Stimulated activated naive B cell treated with anti-CD40 and anti-IgM and Interleukin-4, amounts not matched to agents 10 μg/mL and 1 μg/mL and 100 μg/mL, for 72 hours (primary cell): Measurements from ENCODE around the gene DCLK2.

Experiments
- ATAC-seq, 2 donors: fragments of 150-1000 bp; cut with Tn5 transposase; replicated peaks; 2 replicates each; pipeline ENCODE4 v1.10.0; 2021; ENCODE audit warnings: moderate library complexity in 1 of 2
- DNase-seq: peaks from one replicate; pipeline ENCODE4 v3.0.0; 2021
- H3K27ac Mint-ChIP-seq: one replicate; pipeline ENCODE4 v1.8.0; 2022; ENCODE audit warnings: mild to moderate bottlenecking, mixed read lengths
- H3K27me3 Mint-ChIP-seq, 2 donors: one replicate each; pipeline ENCODE4 v1.8.0; 2022; ENCODE audit warnings: mixed read lengths in 2 of 2
- H3K36me3 Mint-ChIP-seq, 2 donors: one replicate each; pipeline ENCODE4 v1.8.0; 2022; ENCODE audit warnings: mixed read lengths in 2 of 2, mild to moderate bottlenecking in 1 of 2
- H3K4me1 Mint-ChIP-seq, 2 donors: one replicate each; pipeline ENCODE4 v1.8.0; 2022; ENCODE audit warnings: mixed read lengths in 2 of 2, mild to moderate bottlenecking in 1 of 2
- H3K4me3 Mint-ChIP-seq, 2 donors: one replicate each; pipeline ENCODE4 v1.8.0; 2022; ENCODE audit warnings: mild to moderate bottlenecking in 2 of 2, mixed read lengths in 2 of 2, moderate library complexity in 1 of 2
- H3K9me3 Mint-ChIP-seq, 2 donors: one replicate each; pipeline ENCODE4 v1.8.0; 2022; ENCODE audit warnings: mixed read lengths in 2 of 2, mild to moderate bottlenecking in 1 of 2

The DCLK2 gene

GRCh38 chr4:150258569-150258968 is 180.3 kb downstream of the DCLK2 start:
- no peaks in the 10 kb centered on the region for H3K9me3 Mint-ChIP-seq
- H3K4me1 Mint-ChIP-seq = no peaks in the 10 kb centered on the region
- DNase-seq = no peak
- H3K36me3 Mint-ChIP-seq = peaks cover 9 to 18% of the 10 kb centered on the region in 2 donors
- H3K27ac Mint-ChIP-seq = no peak overlapping the region
- no peak for ATAC-seq
- no peak overlapping the region for H3K4me3 Mint-ChIP-seq
- no peaks in the 10 kb centered on the region for H3K27me3 Mint-ChIP-seq

GRCh38 chr4:150259861-150260567 is 181.8 kb downstream of the DCLK2 start:
- Mint-ChIP-seq H3K4me3 (no peak overlapping the region), H3K4me1 (no peaks in the 10 kb centered on the region), H3K36me3 (peaks cover 15 to 28% of the 10 kb centered on the region in 2 donors), H3K27ac (no peak overlapping the region), H3K9me3 (no peaks in the 10 kb centered on the region), H3K27me3 (no peaks in the 10 kb centered on the region)
- DNase-seq = no peak
- ATAC-seq = no peak

GRCh38 chr4:150261571-150261970 is 183.3 kb downstream of the DCLK2 start:
- ATAC-seq (no peak), DNase-seq (no peak)
- Mint-ChIP-seq H3K4me1 (no peaks in the 10 kb centered on the region), H3K27me3 (no peaks in the 10 kb centered on the region), H3K9me3 (peaks cover 0 to 3% of the 10 kb centered on the region in 2 donors), H3K36me3 (peaks cover 18 to 32% of the 10 kb centered on the region in 2 donors), H3K27ac (no peak overlapping the region), H3K4me3 (no peak overlapping the region)

GRCh38 chr4:150262611-150263010 is 184.4 kb downstream of the DCLK2 start:
- DNase-seq (no peak), ATAC-seq (no peak)
- Mint-ChIP-seq H3K9me3 (peaks cover 0 to 4% of the 10 kb centered on the region in 2 donors), H3K27me3 (no peaks in the 10 kb centered on the region), H3K36me3 (peaks cover 18 to 41% of the 10 kb centered on the region in 2 donors), H3K27ac (no peak overlapping the region), H3K4me1 (no peaks in the 10 kb centered on the region), H3K4me3 (no peak overlapping the region)

- H3K9me3 Mint-ChIP-seq = peaks cover 0 to 4% of the 10 kb centered on the region in 2 donors
- ATAC-seq (no peak), DNase-seq (no peak)
- H3K4me3 Mint-ChIP-seq = no peak overlapping the region
- H3K27me3 Mint-ChIP-seq = no peaks in the 10 kb centered on the region
- H3K4me1 Mint-ChIP-seq = peaks cover 0 to 2% of the 10 kb centered on the region in 2 donors
- no peak overlapping the region for H3K27ac Mint-ChIP-seq
- H3K36me3 Mint-ChIP-seq = peaks cover 26 to 57% of the 10 kb centered on the region in 2 donors
Measured at GRCh38 chr4:150264595-150265161, 186.4 kb downstream of the DCLK2 start.

- Mint-ChIP-seq H3K27me3 (no peaks in the 10 kb centered on the region), H3K36me3 (peaks cover 31 to 59% of the 10 kb centered on the region in 2 donors), H3K4me3 (no peak overlapping the region), H3K9me3 (peaks cover 0 to 4% of the 10 kb centered on the region in 2 donors), H3K4me1 (peaks cover 0 to 2% of the 10 kb centered on the region in 2 donors), H3K27ac (no peak overlapping the region)
- no peak for ATAC-seq
- DNase-seq = no peak
Measured at GRCh38 chr4:150265806-150266205, 187.6 kb downstream of the DCLK2 start.

GRCh38 chr4:150268444-150268843 is 190.2 kb downstream of the DCLK2 start:
- DNase-seq (no peak), ATAC-seq (no peak)
- H3K27ac Mint-ChIP-seq = no peak overlapping the region
- H3K9me3 Mint-ChIP-seq = peaks cover 0 to 4% of the 10 kb centered on the region in 2 donors
- H3K4me1 Mint-ChIP-seq = peaks cover 0 to 2% of the 10 kb centered on the region in 2 donors
- peaks cover 40 to 72% of the 10 kb centered on the region in 2 donors for H3K36me3 Mint-ChIP-seq
- no peak overlapping the region for H3K4me3 Mint-ChIP-seq
- H3K27me3 Mint-ChIP-seq = no peaks in the 10 kb centered on the region

GRCh38 chr4:150278206-150278605 is 200.0 kb downstream of the DCLK2 start:
- Mint-ChIP-seq H3K9me3 (peaks cover 7 to 12% of the 10 kb centered on the region in 2 donors), H3K36me3 (peaks cover 81 to 98% of the 10 kb centered on the region in 2 donors), H3K4me3 (no peak overlapping the region), H3K27ac (no peak overlapping the region), H3K27me3 (no peaks in the 10 kb centered on the region), H3K4me1 (peaks cover 0 to 4% of the 10 kb centered on the region in 2 donors)
- DNase-seq (no peak), ATAC-seq (no peak)

- Mint-ChIP-seq H3K4me3 (no peak overlapping the region), H3K4me1 (peaks cover 0 to 4% of the 10 kb centered on the region in 2 donors), H3K9me3 (peaks cover 6 to 7% of the 10 kb centered on the region in 2 donors), H3K27me3 (no peaks in the 10 kb centered on the region), H3K36me3 (peaks cover 62 to 88% of the 10 kb centered on the region in 2 donors), H3K27ac (no peak overlapping the region)
- DNase-seq = no peak
- ATAC-seq = no peak
Measured at GRCh38 chr4:150280081-150280895, 202.0 kb downstream of the DCLK2 start.

- Mint-ChIP-seq H3K4me3 (no peak overlapping the region), H3K27ac (no peak overlapping the region), H3K9me3 (peaks cover 6 to 7% of the 10 kb centered on the region in 2 donors), H3K27me3 (no peaks in the 10 kb centered on the region), H3K4me1 (peaks cover 0 to 4% of the 10 kb centered on the region in 2 donors), H3K36me3 (peaks cover 57 to 86% of the 10 kb centered on the region in 2 donors)
- no peak for ATAC-seq
- no peak for DNase-seq
Measured at GRCh38 chr4:150280975-150281374, 202.7 kb downstream of the DCLK2 start.

- Mint-ChIP-seq H3K4me1 (peaks cover 0 to 4% of the 10 kb centered on the region in 2 donors), H3K4me3 (no peak overlapping the region), H3K27me3 (no peaks in the 10 kb centered on the region), H3K9me3 (peaks cover 0 to under 1% of the 10 kb centered on the region in 2 donors), H3K27ac (no peak overlapping the region), H3K36me3 (peaks cover 41 to 69% of the 10 kb centered on the region in 2 donors)
- ATAC-seq = no peak
- DNase-seq = no peak
Measured at GRCh38 chr4:150283689-150284088, 205.4 kb downstream of the DCLK2 start.

- DNase-seq (no peak), ATAC-seq (no peak)
- Mint-ChIP-seq H3K4me1 (no peaks in the 10 kb centered on the region), H3K4me3 (no peak overlapping the region), H3K36me3 (peaks cover 20 to 41% of the 10 kb centered on the region in 2 donors), H3K9me3 (no peaks in the 10 kb centered on the region), H3K27me3 (no peaks in the 10 kb centered on the region), H3K27ac (no peak overlapping the region)
Measured at GRCh38 chr4:150286656-150287055, 208.4 kb downstream of the DCLK2 start.

GRCh38 chr4:150289198-150289597 is 211.0 kb downstream of the DCLK2 start:
- Mint-ChIP-seq H3K27ac (no peak overlapping the region), H3K36me3 (peaks cover 14 to 29% of the 10 kb centered on the region in 2 donors), H3K9me3 (peaks cover 0 to 1% of the 10 kb centered on the region in 2 donors), H3K4me1 (no peaks in the 10 kb centered on the region), H3K27me3 (no peaks in the 10 kb centered on the region), H3K4me3 (no peak overlapping the region)
- DNase-seq (no peak), ATAC-seq (no peak)

GRCh38 chr4:150289881-150290280 is 211.6 kb downstream of the DCLK2 start:
- no peak overlapping the region for H3K4me3 Mint-ChIP-seq
- ATAC-seq (no peak), DNase-seq (no peak)
- H3K27me3 Mint-ChIP-seq = no peaks in the 10 kb centered on the region
- peaks cover 0 to 1% of the 10 kb centered on the region in 2 donors for H3K9me3 Mint-ChIP-seq
- H3K4me1 Mint-ChIP-seq = no peaks in the 10 kb centered on the region
- H3K27ac Mint-ChIP-seq = no peak overlapping the region
- H3K36me3 Mint-ChIP-seq = peaks cover 14 to 29% of the 10 kb centered on the region in 2 donors
